ENCODE measurements around the gene SYCP2. TPM values are rescaled to one million over a fixed set of nuclear protein-coding genes. Genes with fewer than 3 reads are reported as not detected.
A peak's percentile ranks its signal among the peaks of the same experiment; 100 is the strongest.

Gene SYCP2
- total RNA-seq, 1 donor from 2014 or later: 1.6 TPM

DNA sequence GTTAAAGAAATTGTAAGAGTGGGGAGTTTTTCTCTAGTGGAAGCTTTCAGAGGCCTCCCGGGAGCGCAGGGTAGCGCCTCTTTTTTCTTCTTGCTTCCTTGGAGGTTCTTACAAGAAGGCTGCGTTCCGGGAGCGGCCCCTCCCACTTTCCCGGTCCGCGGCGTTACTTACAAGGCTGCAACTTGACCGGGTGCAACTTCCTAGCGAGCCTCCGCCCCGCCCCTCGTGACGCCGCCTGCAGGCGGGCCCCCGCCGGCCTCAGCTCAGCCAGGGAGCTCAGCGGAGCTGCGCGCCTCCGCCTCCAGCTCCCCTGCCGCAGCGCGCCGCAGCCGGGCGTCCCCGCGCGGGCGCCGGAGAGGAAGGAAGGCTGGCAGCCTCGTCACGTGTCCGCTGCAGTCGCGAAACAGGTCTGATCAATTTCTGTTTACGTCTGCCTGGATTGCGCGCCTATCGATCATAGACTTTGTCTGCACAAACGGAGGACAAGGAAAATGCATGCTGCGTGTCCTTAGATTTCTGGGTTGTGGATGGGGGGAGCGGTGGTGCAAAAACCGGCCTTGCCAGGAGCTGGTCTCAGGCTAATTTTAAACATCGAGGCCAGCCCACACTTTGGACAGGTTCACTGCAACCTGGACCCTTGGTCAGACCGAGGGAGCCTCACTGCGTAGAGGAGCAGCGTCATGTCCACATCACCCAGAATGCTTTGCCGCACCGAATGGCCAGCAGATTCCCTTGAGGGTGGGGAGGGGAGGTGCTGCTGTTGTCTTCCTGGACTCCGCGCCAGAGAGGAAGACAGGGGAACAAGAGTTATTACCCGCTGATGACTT is 6.9 kb upstream of the SYCP2 start, which contains the start of the genes FAM217B and PPP1R3D:
Gene FAM217B, plus strand, starts transcription at position 261 of the 827 bp plus-strand sequence. CDS start 3,555 bp downstream, outside the sequence.
Gene PPP1R3D, minus strand, starts transcription at position 177 of the 827 bp plus-strand sequence. CDS start 374 bp downstream, outside the sequence.
- H3K9me3 Mint-ChIP-seq: no peaks in the 10 kb centered on the region
- H3K4me1 Mint-ChIP-seq (ENCODE audit: unreplicated experiment): peaks cover 37% of the 10 kb centered on the region
- H3K27ac Mint-ChIP-seq: peak within 1 kb of the TSS; percentile 99
- DNase-seq (ENCODE audit: extremely low spot score, unreplicated experiment): peak; percentile 95
- H3K4me3 Mint-ChIP-seq: peak within 1 kb of the TSS; percentile 97
- peaks cover 6% of the 10 kb centered on the region for H3K36me3 Mint-ChIP-seq
- TF ChIP-seq, protein P1, sequence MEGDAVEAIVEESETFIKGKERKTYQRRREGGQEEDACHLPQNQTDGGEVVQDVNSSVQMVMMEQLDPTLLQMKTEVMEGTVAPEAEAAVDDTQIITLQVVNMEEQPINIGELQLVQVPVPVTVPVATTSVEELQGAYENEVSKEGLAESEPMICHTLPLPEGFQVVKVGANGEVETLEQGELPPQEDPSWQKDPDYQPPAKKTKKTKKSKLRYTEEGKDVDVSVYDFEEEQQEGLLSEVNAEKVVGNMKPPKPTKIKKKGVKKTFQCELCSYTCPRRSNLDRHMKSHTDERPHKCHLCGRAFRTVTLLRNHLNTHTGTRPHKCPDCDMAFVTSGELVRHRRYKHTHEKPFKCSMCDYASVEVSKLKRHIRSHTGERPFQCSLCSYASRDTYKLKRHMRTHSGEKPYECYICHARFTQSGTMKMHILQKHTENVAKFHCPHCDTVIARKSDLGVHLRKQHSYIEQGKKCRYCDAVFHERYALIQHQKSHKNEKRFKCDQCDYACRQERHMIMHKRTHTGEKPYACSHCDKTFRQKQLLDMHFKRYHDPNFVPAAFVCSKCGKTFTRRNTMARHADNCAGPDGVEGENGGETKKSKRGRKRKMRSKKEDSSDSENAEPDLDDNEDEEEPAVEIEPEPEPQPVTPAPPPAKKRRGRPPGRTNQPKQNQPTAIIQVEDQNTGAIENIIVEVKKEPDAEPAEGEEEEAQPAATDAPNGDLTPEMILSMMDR (conservative IDR thresholded peaks at IDR 0.05): peak; percentile 21
- H3K27me3 Mint-ChIP-seq: no peaks in the 10 kb centered on the region

DNA sequence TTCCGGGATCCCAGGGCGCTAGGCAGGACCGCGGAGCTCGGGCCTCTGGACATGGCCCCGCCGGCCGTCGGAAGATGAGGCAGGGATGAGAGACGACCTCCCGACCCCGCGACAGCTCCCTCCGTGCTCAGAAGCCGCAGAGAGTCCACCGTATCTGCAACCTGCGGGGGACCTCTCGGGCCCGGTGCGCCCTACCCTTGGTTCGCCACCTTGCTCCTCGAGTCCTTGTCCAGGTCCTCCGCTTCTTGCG is 6.4 kb upstream of the SYCP2 start:
- no peaks in the 10 kb centered on the region for H3K27me3 Mint-ChIP-seq
- DNase-seq (ENCODE audit: extremely low spot score, unreplicated experiment): no peak
- TF ChIP-seq, protein P1 (conservative IDR thresholded peaks at IDR 0.05): no peak
- no peaks in the 10 kb centered on the region for H3K9me3 Mint-ChIP-seq
- peaks cover 31% of the 10 kb centered on the region for H3K4me1 Mint-ChIP-seq (ENCODE audit: unreplicated experiment)
- H3K36me3 Mint-ChIP-seq: peaks cover 6% of the 10 kb centered on the region
- H3K27ac Mint-ChIP-seq: peak overlapping the region; percentile 99
- peak overlapping the region; percentile 97 for H3K4me3 Mint-ChIP-seq

DNA sequence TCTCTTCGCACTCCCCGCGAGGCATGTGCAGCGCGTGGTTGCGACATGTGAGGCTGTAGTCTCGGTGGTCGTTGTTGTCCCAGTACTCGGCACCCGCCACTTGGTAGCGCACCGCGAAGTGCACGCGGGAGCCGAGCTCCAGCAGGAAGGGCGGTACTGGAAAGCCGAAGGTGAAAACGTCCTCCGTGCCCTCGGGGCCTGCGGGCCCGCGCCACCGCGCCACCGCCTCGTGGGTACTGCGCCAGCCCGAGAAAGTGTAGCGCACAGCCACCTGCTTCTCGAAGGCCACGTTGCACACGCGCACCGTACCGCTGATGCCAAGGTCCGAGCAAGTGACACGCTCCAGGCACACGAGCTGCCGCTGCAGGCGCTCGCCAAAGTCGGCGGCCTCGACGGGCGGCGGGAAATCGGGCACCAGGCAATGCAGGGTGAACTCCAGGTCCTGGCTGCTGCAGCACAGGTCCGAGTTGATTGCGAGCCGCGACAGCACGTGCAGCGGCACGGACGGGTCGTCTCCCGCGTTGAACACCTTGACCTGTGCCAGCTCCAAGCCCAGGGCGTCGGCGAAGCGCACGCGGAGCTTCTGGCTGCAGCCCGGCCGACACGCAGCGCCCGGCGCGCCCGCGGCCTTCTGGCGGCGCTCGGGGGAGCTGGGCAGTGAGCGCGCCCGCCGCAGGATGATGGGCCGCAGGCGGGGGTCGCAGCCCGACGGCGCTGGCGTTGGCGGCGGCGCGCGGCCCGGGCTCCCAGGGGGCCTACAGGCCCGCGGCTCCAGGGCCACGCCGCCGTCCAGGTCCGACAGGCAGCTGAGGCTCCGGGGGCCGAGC is 5.8 kb upstream of the SYCP2 start:
- H3K36me3 Mint-ChIP-seq: peaks cover 6% of the 10 kb centered on the region
- DNase-seq (ENCODE audit: extremely low spot score, unreplicated experiment): no peak
- H3K27ac Mint-ChIP-seq: peak overlapping the region; percentile 80
- H3K27me3 Mint-ChIP-seq: peaks cover 1% of the 10 kb centered on the region
- TF ChIP-seq, protein P1 (conservative IDR thresholded peaks at IDR 0.05): no peak
- H3K4me3 Mint-ChIP-seq: peak overlapping the region; percentile 97
- H3K9me3 Mint-ChIP-seq: no peaks in the 10 kb centered on the region
- H3K4me1 Mint-ChIP-seq (ENCODE audit: unreplicated experiment): peaks cover 29% of the 10 kb centered on the region

DNA sequence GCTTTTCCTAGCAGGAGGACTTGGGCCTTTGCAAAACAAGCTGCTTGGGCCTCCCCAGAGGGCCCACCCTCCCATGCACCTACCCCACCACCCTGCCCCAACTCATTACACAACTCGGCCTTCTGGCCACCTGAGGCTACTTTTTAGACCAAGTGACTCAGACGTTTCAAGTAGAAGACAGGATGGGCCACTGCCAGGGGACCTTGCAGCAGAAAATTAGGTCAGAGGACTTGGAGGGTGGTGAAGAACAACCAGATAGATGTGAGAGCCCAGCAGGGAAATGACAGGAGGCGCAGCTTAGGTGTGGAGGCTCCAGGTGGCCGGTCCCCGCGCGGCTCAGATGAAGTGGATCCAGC is 5.2 kb upstream of the SYCP2 start:
- DNase-seq (ENCODE audit: extremely low spot score, unreplicated experiment): no peak
- Mint-ChIP-seq H3K27me3 (peaks cover 3% of the 10 kb centered on the region), H3K4me3 (peak overlapping the region; percentile 88), H3K27ac (peak overlapping the region; percentile 80), H3K4me1 (ENCODE audit: unreplicated experiment) (peaks cover 29% of the 10 kb centered on the region), H3K9me3 (no peaks in the 10 kb centered on the region), H3K36me3 (peaks cover 6% of the 10 kb centered on the region)
- TF ChIP-seq, protein P1 (conservative IDR thresholded peaks at IDR 0.05): no peak

DNA sequence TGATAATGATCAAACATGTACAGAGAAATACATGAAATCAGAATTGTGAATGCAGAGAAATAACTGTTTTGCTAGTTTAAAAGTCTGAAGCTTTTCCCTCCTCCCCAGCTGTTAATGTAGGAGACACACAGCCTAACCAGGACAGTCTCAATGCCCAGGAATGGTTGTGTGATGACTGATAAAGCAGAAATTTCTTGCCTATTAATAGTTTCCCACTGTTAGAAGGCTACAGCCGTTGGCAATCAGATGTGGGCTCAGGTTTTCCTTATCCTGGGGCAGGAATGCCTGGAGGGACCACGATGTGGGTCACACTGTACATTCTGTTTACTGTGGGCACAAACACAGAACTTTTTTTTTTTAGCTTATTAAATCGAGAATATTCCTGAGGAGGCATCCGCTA is 4.8 kb upstream of the SYCP2 start:
- Mint-ChIP-seq H3K36me3 (peaks cover 6% of the 10 kb centered on the region), H3K4me1 (ENCODE audit: unreplicated experiment) (peaks cover 29% of the 10 kb centered on the region), H3K27ac (peak overlapping the region; percentile 80), H3K4me3 (peak overlapping the region; percentile 88), H3K9me3 (no peaks in the 10 kb centered on the region), H3K27me3 (peaks cover 3% of the 10 kb centered on the region)
- DNase-seq (ENCODE audit: extremely low spot score, unreplicated experiment): no peak
- TF ChIP-seq, protein P1 (conservative IDR thresholded peaks at IDR 0.05): no peak
